H9 (cell line): ENCODE measurements around the gene COL17A1. TPM values are rescaled to one million over a fixed set of nuclear protein-coding genes. Genes with fewer than 3 reads are reported as not detected.

Experiments
- DNase-seq: peaks from one replicate; pipeline ENCODE4 v3.0.0-alpha.2; 2017
- H2AFZ ChIP-seq: one replicate; pipeline ENCODE4 v1.6.1; 2013; ENCODE audit warnings: mild to moderate bottlenecking, low read length, control low read depth, moderate library complexity
- H2AK5ac ChIP-seq: 2 replicates; pipeline ENCODE4 v1.6.1; 2013; ENCODE audit warnings: low read length, control low read depth, mixed read lengths; ENCODE audit not compliant: insufficient read length
- H2BK120ac ChIP-seq: one replicate; pipeline ENCODE4 v1.6.1; 2013; ENCODE audit warnings: low read depth, mild to moderate bottlenecking, low read length, control low read depth, inconsistent platforms; ENCODE audit not compliant: poor library complexity, severe bottlenecking
- H2BK12ac ChIP-seq: 2 replicates; pipeline ENCODE4 v1.6.1; 2013; ENCODE audit warnings: low read length, control low read depth, mixed read lengths, low read depth; ENCODE audit not compliant: insufficient read length
- H2BK15ac ChIP-seq: 2 replicates; pipeline ENCODE4 v1.6.1; 2013; ENCODE audit warnings: low read depth, low read length, control low read depth
- H2BK20ac ChIP-seq: one replicate; pipeline ENCODE4 v1.6.1; 2013; ENCODE audit warnings: low read depth, mild to moderate bottlenecking, low read length, control low read depth, inconsistent platforms; ENCODE audit not compliant: poor library complexity, severe bottlenecking
- H2BK5ac ChIP-seq: 2 replicates; pipeline ENCODE4 v1.6.1; 2013; ENCODE audit warnings: low read length, control low read depth, mixed read lengths; ENCODE audit not compliant: insufficient read length
- H3K14ac ChIP-seq: 2 replicates; pipeline ENCODE4 v1.6.1; 2013; ENCODE audit warnings: low read length, control low read depth; ENCODE audit not compliant: insufficient read depth
- H3K18ac ChIP-seq: 2 replicates; pipeline ENCODE4 v1.6.1; 2013; ENCODE audit warnings: low read depth, mild to moderate bottlenecking, mixed read lengths, low read length, control low read depth; ENCODE audit not compliant: insufficient read length
- H3K23ac ChIP-seq: 2 replicates; pipeline ENCODE4 v1.6.1; 2013; ENCODE audit warnings: low read length, control low read depth, mixed read lengths, low read depth; ENCODE audit not compliant: insufficient read length
- H3K23me2 ChIP-seq: 2 replicates; pipeline ENCODE4 v1.6.1; 2013; ENCODE audit warnings: low read depth, mild to moderate bottlenecking, mixed read lengths, low read length, control low read depth; ENCODE audit not compliant: insufficient read length, poor library complexity, severe bottlenecking
- H3K27ac ChIP-seq: 2 replicates; pipeline ENCODE4 v1.5.1; 2013; ENCODE audit warnings: low read length, control low read depth, mixed read lengths, low read depth; ENCODE audit not compliant: insufficient read length
- H3K27me3 ChIP-seq: 2 replicates; pipeline ENCODE4 v1.6.1; 2013; ENCODE audit warnings: low read length, control low read depth, inconsistent platforms; ENCODE audit not compliant: insufficient read depth
- H3K4ac ChIP-seq: 2 replicates; pipeline ENCODE4 v1.6.1; 2013; ENCODE audit warnings: low read depth, mild to moderate bottlenecking, control low read depth, inconsistent platforms, low read length, moderate library complexity
- H3K4me1 ChIP-seq: 2 replicates; pipeline ENCODE4 v1.6.1; 2013; ENCODE audit warnings: low read length, control low read depth, inconsistent platforms; ENCODE audit not compliant: insufficient read depth
- H3K4me2 ChIP-seq: 2 replicates; pipeline ENCODE4 v1.6.1; 2013; ENCODE audit warnings: low read length, control low read depth, mixed read lengths; ENCODE audit not compliant: insufficient read length, insufficient read depth
- H3K56ac ChIP-seq: 2 replicates; pipeline ENCODE4 v1.6.1; 2013; ENCODE audit warnings: low read depth, mild to moderate bottlenecking, mixed read lengths, low read length, control low read depth; ENCODE audit not compliant: insufficient read length
- H3K79me1 ChIP-seq: 2 replicates; pipeline ENCODE4 v1.6.1; 2013; ENCODE audit warnings: low read depth, mild to moderate bottlenecking, moderate library complexity, low read length, control low read depth, inconsistent platforms; ENCODE audit not compliant: insufficient read depth, poor library complexity, severe bottlenecking
- H3K79me2 ChIP-seq: 2 replicates; pipeline ENCODE4 v1.6.1; 2013; ENCODE audit warnings: low read length, control low read depth, inconsistent platforms; ENCODE audit not compliant: insufficient read depth
- H3K9ac ChIP-seq: 2 replicates; pipeline ENCODE4 v1.6.1; 2013; ENCODE audit warnings: low read length, control low read depth, mixed read lengths; ENCODE audit not compliant: insufficient read length; ENCODE audit errors: extremely low read depth
- H3K9me3 ChIP-seq: one replicate; pipeline ENCODE4 v1.6.1; 2013; ENCODE audit warnings: low read depth, low read length, inconsistent platforms; ENCODE audit not compliant: control insufficient read depth
- H3T11ph ChIP-seq: one replicate; pipeline ENCODE4 v1.6.1; 2013; ENCODE audit warnings: mild to moderate bottlenecking, low read length, control low read depth, inconsistent platforms
- H4K20me1 ChIP-seq: one replicate; pipeline ENCODE4 v1.6.1; 2013; ENCODE audit not compliant: control insufficient read depth, insufficient read length, insufficient read depth
- H4K5ac ChIP-seq: 2 replicates; pipeline ENCODE4 v1.6.1; 2013; ENCODE audit warnings: low read depth, mild to moderate bottlenecking, mixed read lengths, low read length, control low read depth; ENCODE audit not compliant: insufficient read length
- H4K8ac ChIP-seq: replicated peaks from 2 replicates; pipeline ENCODE4 v1.6.1; 2013; ENCODE audit warnings: low read length, control low read depth, mixed read lengths, low read depth; ENCODE audit not compliant: insufficient read length
- H4K91ac ChIP-seq: 2 replicates; pipeline ENCODE4 v1.6.1; 2013; ENCODE audit warnings: low read depth, mild to moderate bottlenecking, moderate library complexity, mixed read lengths, low read length, control low read depth; ENCODE audit not compliant: insufficient read length
- H3K27ac Mint-ChIP-seq, 3 experiments: 2 replicates in 2 of 3; 3 replicates in 1 of 3; pipeline ENCODE4 v1.8.0; 2020 to 2021; ENCODE audit warnings: mixed read lengths in 3 of 3, mild to moderate bottlenecking in 1 of 3, moderate library complexity in 1 of 3
- H3K27me3 Mint-ChIP-seq: 2 replicates; pipeline ENCODE4 v1.8.0; 2021; ENCODE audit warnings: low read depth, mild to moderate bottlenecking, moderate library complexity, mixed read lengths
- H3K36me3 Mint-ChIP-seq, 3 experiments: 2 replicates in 2 of 3; 3 replicates in 1 of 3; pipeline ENCODE4 v1.8.0; 2020 to 2021; ENCODE audit warnings: low read depth in 3 of 3, mixed read lengths in 3 of 3; ENCODE audit not compliant: insufficient read depth in 1 of 3
- H3K4me1 Mint-ChIP-seq, 2 experiments: 2 replicates each; pipeline ENCODE4 v1.8.0; 2020; ENCODE audit warnings: mixed read lengths in 2 of 2
- H3K4me3 Mint-ChIP-seq, 2 experiments: 2 replicates in 1 of 2; 3 replicates in 1 of 2; pipeline ENCODE4 v1.8.0; 2020 to 2021; ENCODE audit warnings: mild to moderate bottlenecking in 2 of 2, mixed read lengths in 2 of 2, moderate library complexity in 1 of 2
- H3K9me3 Mint-ChIP-seq, 2 experiments: 2 replicates in 1 of 2; 3 replicates in 1 of 2; pipeline ENCODE4 v1.8.0; 2020; ENCODE audit warnings: mild to moderate bottlenecking in 2 of 2, mixed read lengths in 2 of 2, moderate library complexity in 1 of 2
- CTCF ChIP-seq: fragments of 200-600 bp; sonication (generic); conservative IDR thresholded peaks from 3 replicates; pipeline ENCODE4 v1.8.0; 2021; ENCODE audit warnings: antibody characterized with exemption, mild to moderate bottlenecking
- WGBS: extraction: QIAGEN DNeasy Blood & Tissue Kit; methylation state at CpG from one replicate; pipeline ENCODE4 v1.1.7; 2013; ENCODE audit warnings: missing lambda C conversion rate, low lambda C conversion rate, mixed read lengths; ENCODE audit not compliant: insufficient read length; ENCODE audit errors: extremely low coverage; 5-methylcytosine and 5-hydroxymethylcytosine counted together
- total RNA-seq: library from RNA; stranded (reverse); gene quantifications from 2 replicates; pipeline ENCODE4 v1.2.1, GENCODE V29; 2021

The COL17A1 gene
- total RNA-seq, 1 experiment from 2014 or later, result 1.9 TPM

- Histone ChIP-seq H2BK120ac (no peak overlapping the region), H3K14ac (no peak overlapping the region), H4K5ac (no peak overlapping the region), H2BK5ac (no peak overlapping the region), H3K18ac (no peak overlapping the region), H2BK12ac (no peak overlapping the region), H3K56ac (no peak overlapping the region), H3K9me3 (no peaks in the 10 kb centered on the region), H4K91ac (no peak overlapping the region), H3K4me2 (no peak overlapping the region), H3K23ac (no peak overlapping the region), H3T11ph (no peak overlapping the region), H3K23me2 (no peaks in the 10 kb centered on the region), H3K9ac (no peak overlapping the region), H2BK20ac (no peak overlapping the region), H2BK15ac (no peak overlapping the region), H3K79me1 (no peaks in the 10 kb centered on the region), H2AFZ (no peak overlapping the region), H4K8ac (no peak overlapping the region), H3K79me2 (no peaks in the 10 kb centered on the region), H3K4me1 (no peaks in the 10 kb centered on the region; the same call in 1 of the 2 replicates), H4K20me1 (no peaks in the 10 kb centered on the region), H3K27ac (no peak overlapping the region), H3K4ac (no peak overlapping the region), H2AK5ac (no peak overlapping the region), H3K27me3 (no peaks in the 10 kb centered on the region)
- no peak for TF ChIP-seq CTCF
- H3K4me3 Mint-ChIP-seq, result no peak overlapping the region
- peaks cover 11 to 13% of the 10 kb centered on the region in 2 experiments for H3K4me1 Mint-ChIP-seq
- H3K36me3 Mint-ChIP-seq, result no peaks in the 10 kb centered on the region
- no peaks in the 10 kb centered on the region for H3K27me3 Mint-ChIP-seq
- peak; percentile 10 for DNase-seq
- no peak overlapping the region for H3K27ac Mint-ChIP-seq
- H3K9me3 Mint-ChIP-seq, result no peaks in the 10 kb centered on the region
- WGBS, result no CpG with 5 or more reads among the region's 4 CpGs
Observed at GRCh38 chr10:104043854-104044253, 41.8 kb downstream of the COL17A1 start.
